ENCODE data around the gene STX11.
"Not testable (repeated sequence)": the region's sequence is repeated elsewhere in the genome, so short reads cannot be mapped to it uniquely, and the experiment has no call there.

The STX11 gene

DNA sequence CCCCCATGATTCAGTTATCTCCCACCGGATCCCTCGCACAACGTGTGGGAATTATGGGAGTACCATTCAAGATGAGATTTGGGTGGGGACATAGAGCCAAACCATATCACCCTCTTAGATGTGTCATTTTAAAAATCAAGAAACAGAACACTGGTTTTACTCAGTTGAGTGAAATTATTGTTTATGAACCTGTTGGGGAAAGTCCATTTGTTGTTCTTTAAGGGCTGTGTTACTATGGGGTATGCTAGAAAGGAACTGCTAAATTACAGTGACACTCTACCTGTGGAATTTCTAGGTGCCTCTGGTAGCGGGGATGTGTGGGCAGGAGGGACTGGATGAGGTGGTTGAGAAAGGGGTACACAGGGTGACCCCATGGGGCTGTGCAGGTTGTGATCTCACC is 28.9 kb downstream of the STX11 start:
- no peak for DNase-seq

DNA sequence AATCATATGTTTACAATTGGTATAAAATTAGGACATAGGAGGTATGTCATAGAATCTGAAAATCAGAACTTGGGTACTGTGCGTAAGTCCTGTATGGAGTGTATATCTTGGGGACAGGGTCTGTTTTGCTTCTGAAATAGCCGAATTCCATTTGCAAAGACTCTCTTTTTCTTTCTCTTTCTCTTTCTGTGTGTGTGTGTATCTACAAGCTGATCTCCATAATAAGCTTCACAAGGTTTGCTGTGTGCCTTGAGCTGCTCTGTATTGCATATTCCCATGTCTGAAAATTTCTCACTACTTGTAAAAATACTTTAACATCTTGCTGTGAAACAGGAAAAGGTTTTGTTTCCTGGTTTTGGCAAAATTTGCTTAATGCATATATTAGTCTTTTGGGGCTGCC is 29.5 kb downstream of the STX11 start:
- no peak for DNase-seq

DNA sequence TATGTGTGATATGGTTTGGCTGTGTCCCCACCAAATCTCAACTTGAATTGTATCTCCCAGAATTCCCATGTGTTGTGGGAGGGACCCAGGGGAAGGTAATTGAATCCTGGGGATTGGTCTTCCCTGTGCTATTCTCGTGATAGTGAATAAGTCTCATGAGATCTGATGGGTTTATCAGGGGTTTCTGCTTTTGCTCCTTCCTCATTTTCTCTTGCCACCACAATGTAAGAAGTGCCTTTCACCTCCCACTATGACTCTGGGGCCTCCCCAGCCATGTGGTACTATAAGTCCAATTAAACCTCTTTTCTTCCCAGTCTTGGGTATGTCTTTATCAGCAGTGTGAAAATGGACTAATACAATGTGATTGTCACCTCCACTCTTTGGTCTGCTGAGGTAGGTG is 30.0 kb downstream of the STX11 start:
- DNase-seq = not testable (repeated sequence)

DNA sequence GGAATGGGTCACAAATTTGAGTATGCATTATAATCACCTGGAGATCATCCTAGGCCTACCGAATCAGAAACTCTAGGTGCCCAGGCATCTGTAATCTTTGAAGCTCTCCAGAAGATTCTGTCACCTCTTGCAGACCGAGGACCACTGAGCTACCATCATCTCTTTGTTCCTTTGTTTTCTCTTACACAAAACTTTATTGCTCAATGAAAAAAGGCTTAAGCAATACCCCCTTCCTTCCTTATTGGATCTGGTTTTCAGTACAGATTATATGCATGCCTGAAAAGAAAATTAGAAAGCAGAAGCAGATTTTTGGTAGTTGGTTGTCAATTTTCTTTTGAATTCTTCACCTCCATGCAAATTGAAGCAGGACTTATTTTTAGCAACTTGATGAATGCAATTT is 31.3 kb downstream of the STX11 start:
- DNase-seq = peak; percentile 55

DNA sequence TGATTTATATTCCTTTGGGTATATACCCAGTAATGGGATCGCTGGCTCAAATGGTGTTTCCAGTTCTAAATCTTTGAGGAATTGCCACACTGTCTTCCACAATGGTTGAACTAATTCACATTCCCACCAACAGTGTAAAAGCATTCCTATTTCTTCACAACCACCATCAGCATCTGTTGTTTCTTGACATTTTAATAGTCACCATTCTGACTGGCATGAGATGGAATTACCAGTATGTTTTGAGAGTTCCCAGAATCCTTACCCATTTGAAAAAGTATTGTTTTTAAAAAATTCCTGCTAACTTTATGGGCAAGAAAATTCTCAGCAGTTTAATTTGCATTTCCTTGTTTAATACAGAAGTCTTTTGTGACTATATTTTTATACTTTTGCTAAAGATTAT is 33.9 kb downstream of the STX11 start:
- not testable (repeated sequence) for DNase-seq

DNA sequence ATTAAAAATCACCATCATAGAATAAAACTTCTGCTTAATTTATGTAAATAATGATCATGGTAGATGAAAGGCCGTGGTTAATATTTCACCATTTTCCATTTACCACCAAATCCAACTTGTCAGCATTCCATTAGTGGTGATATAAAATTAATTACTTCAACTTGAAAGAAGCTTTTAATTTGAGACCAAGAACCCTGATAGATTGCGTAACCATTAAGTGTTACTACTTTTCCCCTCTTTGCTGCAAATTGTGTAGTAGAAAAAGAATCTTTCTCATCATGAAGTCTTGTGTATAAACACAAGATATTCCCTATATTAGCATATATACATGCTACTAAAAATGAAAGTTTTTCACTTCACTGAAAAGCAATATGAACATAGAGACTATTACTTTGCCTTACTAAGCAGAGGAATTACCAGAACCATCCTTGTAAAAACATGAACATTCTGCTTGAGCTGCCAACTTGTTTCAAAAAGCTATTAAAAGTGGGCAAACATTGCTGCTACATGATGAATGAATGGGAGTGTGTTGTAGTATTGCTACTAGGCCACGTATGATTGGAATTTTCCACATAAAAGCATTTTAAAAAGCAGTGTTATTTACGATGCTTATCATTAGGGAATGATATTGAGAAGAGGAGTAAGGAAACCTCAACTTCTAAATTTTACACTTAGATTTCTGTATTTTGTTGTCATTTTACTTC is 35.0 kb downstream of the STX11 start:
- no peak for DNase-seq

DNA sequence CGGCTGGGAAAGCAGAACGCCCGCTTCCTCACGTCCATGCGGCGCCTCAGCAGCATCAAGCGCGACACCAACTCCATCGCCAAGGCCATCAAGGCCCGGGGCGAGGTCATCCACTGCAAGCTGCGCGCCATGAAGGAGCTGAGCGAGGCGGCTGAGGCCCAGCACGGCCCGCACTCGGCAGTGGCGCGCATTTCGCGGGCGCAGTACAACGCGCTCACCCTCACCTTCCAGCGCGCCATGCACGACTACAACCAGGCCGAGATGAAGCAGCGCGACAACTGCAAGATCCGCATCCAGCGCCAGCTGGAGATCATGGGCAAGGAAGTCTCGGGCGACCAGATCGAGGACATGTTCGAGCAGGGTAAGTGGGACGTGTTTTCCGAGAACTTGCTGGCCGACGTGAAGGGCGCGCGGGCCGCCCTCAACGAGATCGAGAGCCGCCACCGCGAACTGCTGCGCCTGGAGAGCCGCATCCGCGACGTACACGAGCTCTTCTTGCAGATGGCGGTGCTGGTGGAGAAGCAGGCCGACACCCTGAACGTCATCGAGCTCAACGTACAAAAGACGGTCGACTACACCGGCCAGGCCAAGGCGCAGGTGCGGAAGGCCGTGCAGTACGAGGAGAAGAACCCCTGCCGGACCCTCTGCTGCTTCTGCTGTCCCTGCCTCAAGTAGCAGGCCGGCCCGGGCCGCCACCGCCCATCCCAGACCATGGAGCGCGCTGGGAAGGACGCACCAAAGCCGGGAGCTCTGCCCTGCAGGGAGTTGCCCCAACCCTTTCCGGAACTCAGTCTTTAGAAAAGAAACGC is 36.7 kb downstream of the STX11 start:
- no peak for DNase-seq

DNA sequence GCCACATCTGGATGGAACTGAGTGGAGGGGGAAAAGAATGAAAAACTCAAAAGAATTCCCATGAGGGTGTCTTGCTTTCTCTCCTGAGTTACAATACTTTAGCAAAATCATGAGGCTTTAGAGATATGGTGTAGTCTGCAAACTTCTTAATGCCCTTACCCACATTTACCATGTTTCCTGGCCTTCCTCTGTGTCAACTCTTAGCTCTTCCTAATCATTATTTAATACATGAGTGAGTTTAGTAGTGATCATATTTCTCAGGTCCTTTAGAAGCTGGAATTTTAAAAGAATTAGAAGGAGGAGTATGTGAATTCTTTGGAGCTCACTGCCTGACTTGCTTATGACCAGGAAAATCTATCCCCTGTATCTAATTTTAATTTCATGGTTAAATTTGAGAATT is 39.0 kb downstream of the STX11 start:
- DNase-seq = no peak

DNA sequence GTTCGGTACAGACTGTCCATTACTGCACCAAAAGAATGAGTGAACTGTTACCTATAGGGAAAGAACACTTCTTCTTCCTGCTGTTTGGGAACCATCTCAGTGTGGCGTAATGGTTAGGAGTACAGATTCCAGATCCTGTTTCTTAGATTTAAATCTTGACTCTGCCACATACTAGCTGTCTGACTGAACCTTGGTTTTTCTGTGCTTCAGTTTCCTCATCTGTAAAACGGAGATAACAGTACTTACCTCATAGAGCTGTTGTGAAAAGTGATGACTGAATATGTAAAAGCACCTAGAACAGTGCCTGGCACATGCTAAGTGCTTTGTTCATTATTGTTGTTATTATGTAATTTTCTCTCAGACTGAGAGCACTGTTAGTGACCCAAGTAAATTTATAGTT is 39.8 kb downstream of the STX11 start:
- DNase-seq = no peak

DNA sequence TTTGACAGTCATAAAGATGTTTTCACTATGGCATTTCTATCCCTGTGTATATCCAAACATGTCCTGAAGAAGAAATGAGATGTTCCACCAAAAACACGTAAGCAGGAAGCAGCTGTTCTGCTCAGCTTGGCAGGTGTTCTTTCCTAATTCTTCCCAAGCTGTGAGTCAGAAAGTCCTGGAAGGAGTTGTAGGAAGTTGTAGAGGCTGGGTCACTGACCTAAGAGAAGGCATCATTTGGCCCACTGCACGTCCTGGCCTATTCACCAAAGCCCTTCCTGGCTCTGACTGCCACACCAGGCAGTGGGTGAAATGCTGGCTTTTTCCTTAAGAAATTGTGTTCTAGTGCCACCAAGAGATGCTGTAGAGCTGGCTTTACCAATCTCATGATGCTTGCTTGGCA is 40.3 kb downstream of the STX11 start:
- no peak for DNase-seq

DNA sequence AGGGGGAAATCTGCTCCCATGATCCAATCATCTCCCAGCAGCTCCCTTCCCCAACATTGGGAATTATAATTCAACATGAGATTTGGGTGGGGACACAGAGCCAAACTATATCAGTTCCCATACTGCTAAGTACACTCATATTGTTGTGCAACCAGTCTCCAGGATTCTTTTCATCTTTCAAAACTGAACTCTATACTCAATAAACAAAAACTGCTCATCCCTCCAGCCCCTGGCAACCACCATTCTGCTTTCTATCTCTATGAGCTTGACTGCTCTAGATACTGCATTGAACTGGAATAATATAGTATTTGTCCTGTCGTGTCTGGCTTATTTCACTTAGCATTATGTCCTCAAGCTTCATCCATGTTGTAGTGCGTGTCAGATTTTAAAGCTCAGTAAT is 42.9 kb downstream of the STX11 start:
- no peak for DNase-seq

DNA sequence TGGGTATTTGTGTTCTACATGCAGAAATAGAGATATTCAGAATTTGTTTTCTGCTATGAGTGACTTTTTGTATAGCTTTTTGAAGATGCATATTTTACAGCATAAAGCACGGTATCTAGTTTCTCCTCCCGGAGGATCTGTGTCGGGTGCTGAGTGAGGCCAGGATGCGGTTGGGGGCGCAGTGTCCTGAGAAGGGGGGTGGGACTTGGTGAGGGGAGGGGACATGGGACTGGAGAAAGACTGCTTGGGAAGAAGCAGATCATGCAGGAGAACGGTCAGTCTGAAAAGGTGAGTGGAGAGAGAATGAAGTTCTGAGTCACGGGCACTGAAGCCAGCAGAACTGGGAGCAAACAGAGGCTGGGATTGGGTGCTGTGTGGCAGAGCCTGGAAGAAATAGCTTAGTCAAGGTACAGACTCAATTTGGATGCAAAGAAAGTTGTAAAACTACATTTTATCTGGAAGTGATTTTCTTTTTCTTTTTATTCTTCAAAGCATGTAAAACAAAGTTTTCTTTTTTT is 44.0 kb downstream of the STX11 start:
- DNase-seq = no peak

DNA sequence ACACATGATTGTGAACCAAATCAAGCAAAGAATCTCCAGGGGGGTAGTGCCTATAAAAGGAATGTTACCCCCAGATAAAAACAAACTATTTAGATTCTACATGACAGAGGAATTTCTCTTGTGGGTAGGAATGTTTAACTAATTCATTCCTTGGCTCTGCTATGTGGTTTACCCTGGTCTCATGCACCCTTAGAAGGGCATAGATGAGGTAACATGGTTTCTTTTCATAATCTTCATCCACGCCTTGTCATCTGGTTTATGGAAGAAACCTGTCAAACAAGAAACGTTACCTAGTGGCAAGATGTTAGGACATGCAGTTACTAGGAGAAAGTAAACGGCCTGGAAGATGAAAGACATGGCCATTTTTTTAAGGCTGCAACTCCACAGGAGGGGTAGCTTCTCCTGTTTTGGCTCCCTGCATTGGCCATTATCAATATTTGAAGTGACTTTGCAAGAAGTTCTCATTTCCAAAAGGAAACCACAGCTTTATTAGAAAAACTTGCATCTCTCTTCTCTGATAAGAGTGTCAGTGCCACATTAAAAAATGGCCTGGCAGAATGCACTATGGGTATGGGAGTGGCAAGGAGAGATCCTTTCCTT is 45.5 kb downstream of the STX11 start:
- DNase-seq = peak; percentile 45

DNA sequence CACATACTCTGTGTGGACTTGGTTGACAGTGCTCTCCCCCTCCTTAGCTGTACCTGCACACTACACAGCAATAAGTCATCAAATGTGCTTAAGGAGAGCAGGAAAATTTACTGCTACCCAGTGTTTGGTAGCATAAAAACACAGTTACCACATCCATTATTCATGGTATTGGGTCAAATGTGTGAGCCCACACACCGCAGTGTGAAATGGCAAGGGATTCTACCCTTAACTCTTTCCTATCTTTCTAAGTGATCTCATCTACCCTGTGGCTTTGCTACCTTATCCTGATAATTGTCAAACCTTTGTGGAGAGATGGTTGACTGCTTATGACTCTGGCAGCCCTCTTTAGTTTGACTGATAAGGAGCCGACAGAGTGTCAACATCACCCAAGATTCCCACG is 47.6 kb downstream of the STX11 start:
- peak; percentile 39 for DNase-seq

DNA sequence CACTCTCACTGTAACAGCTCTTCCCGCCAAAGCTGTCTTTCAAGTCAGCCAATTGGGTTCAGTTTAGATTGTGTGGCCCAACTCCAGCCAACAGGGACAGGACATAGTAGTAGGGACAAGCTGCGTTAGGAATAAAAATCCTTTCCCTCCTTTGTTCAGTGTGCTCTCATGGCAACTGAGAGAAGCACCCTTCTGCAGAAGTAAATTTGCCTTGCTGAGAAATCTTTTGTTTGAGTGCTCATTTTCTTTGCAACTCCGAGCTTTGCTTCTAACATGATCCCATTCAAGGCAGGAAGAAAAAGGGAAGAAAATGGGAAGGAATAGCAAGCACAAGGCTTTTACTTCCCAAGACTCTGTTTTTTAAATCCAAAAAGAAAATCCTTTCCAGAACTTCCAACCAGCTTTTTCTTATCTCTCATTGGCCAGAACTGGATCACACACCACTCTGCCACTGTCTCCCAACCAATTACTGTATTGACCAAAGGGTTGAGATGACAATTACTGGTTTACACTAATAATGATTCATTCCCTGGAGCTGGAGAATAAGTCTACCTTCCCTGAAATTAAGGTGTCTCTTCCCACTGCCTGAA is 52.7 kb downstream of the STX11 start:
- no peak for DNase-seq

DNA sequence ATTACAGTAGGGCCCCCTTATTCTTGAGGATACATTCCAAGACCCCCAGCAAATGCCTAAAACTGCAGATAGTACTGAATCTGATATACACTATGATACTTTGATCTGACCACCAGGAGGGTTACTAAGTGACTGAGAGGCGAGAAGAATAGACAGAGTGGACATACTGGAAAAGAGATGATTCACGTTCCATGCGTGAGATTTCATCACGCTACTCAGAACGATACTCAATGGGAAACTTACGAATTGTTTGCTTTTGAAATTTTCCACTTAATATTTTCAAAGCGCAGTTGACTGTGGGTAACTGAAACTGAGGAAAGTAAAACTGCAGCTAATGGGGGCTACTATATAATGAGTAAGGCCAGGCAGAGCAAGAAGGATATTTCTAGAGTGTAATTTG is 60.8 kb downstream of the STX11 start:
- DNase-seq = no peak

DNA sequence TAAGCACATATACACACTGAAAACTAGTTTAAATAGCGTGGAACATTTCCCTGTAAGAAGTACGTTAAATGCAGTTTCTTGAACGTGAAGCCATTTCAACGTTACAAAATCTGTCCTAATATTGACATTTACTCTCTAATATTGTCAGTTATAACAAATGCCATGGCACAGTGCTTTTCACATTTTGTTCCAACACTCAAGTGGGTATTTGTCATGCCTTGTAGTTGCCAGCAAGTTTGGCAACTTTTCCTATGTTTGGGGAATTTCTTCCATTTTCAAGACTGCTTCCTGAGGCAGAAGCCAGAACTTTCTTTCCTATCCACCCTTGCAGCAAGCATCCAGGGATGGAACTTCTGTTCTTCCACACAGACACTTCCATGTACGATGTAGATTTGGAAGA is 63.0 kb downstream of the STX11 start:
- no peak for DNase-seq

DNA sequence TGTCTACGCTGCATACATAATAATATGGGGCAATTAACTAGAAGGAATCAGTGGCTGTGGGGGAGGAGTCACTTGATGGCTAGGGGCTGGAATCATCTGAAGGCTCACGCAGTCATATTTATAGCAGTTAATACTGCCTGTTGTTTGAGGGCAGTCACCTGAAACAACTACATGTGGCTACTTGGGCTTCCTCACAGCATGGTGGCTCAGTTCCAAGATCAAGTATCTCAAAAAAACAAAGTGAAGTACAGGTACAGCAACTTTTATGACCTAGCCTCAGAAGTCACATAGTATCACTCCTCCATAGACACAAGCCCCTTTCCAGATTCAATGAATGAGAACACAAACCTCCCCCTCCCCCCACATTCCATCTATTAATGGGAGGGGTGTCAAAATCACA is 63.7 kb downstream of the STX11 start:
- DNase-seq = no peak

DNA sequence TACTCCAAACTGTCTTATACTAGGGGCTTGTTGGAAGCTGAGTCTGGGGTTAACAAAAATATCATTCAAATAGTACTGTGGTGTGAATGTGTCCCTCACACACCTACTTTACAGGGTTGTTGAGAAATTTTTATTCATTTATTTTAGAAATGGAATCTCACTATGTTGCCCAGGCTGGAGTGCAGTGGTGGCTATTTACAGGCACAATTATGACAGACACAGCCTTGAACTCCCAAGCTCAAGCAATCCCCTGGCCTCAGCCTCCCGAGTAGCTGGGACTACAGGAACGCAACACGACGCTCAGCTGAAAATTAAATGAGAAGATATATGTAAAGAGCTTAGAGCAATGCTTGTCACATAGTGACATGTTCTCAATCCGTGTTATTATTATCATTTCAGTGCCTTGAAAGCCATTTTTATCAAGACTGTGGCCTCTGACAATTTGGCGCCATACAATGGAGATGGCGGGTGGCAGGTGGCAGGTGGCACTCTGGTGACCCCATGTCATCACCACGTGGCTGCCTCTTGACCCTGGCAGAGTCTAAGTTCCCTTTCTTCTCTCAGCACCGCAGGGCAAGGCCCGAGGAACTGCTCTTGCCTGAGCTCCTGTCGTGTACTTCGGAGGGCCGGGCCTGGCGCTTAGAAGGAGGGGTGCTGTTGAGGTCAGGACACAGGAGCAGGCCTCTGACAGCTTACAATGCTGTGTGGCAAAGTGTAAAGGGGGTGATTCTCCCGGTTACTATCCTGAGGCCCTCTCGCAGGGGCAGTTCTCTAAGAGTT is 64.5 kb downstream of the STX11 start:
- no peak for DNase-seq

DNA sequence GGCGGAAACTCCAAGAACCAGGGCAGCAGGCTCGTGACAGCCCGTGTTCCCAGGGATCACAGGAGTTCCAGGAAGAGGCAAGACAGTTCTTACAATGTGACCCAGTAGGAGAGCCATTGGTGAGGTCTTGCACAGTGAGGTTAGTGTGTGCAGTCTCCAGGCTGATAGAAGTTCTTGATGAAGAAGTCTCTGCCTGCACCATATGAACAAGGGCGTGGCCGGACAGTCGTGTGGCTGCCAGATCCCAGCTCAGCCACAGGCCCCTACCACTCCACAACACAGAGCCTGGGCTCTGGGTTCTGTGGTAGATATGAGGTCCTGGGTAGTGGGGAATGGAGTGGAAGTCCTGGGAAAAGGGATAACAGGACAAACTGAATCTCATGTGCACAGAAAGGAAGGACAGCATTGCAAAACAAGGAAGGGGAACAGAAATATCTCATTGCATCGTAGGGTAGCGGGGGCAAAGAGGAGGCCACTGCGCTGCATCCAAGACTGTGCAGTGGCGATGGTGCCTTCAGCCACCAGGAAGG is 65.2 kb downstream of the STX11 start:
- DNase-seq = peak; percentile 90

DNA sequence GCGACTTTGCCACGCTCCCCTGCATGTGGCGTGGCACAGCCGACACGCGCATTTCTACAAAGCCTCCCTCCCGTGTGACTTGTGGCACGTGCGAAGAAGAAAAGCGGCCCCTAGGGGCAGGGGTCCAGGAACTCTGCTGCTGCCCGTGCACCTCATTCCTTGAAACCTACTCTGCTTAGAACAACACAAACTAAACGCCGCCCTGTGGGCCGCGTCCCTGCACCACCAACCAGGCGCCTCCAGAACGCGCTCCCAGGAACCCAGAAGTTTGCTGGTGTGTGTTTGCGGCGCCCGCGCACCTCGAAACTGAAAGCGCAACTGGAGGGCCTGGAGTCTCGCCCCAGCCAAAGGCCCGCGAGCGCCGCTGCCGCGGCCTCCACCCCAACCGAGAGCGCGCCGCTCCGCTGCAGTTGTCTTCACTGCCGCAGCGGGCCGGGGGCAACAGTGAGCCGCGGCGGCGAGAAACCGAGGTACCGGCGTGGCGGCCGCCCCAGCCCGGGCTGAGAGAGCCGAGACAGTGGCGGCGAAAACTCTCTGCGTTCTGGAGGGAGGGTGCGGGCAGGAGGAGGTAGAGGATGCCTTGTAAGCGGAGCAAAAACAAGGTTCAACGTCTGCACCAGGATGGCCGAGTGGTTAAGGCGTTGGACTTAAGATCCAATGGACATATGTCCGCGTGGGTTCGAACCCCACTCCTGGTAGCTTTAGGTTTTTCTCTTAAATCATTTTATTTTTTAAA is 65.8 kb downstream of the STX11 start:
- DNase-seq = peak; percentile 93
